Measurements from ENCODE around the gene RNF157.

DNA sequence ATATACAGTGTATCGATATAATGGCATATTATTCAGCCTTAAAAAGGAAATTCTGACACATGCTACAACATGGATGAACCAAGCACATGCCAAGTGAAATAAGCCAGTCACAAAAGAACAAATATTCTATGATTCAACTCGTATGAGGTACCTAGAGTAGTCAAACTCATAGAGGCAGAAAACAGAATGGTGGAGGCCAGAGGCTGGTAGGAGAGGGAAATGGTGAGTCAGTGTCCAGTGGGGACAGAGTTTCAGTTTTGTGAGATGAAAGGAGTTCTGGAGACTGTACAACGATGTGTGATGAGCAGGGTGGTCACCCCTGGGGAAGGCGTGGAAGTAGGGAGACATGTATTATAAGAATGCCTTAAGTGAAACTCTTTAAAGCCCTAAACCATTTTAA, 39.9 kb downstream of the RNF157 start:
- TF ChIP-seq, protein P1, sequence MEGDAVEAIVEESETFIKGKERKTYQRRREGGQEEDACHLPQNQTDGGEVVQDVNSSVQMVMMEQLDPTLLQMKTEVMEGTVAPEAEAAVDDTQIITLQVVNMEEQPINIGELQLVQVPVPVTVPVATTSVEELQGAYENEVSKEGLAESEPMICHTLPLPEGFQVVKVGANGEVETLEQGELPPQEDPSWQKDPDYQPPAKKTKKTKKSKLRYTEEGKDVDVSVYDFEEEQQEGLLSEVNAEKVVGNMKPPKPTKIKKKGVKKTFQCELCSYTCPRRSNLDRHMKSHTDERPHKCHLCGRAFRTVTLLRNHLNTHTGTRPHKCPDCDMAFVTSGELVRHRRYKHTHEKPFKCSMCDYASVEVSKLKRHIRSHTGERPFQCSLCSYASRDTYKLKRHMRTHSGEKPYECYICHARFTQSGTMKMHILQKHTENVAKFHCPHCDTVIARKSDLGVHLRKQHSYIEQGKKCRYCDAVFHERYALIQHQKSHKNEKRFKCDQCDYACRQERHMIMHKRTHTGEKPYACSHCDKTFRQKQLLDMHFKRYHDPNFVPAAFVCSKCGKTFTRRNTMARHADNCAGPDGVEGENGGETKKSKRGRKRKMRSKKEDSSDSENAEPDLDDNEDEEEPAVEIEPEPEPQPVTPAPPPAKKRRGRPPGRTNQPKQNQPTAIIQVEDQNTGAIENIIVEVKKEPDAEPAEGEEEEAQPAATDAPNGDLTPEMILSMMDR (IDR thresholded peaks at IDR 0.05) = no peak
- TF ChIP-seq POLR2A (IDR thresholded peaks at IDR 0.05) (no peak), EP300 (IDR thresholded peaks at IDR 0.05; ENCODE audit: low read depth) (no peak)

Data from transverse colon (tissue), 3 donors.